ENCODE data around the gene GRAMD1B. TPM values are rescaled to one million over a fixed set of nuclear protein-coding genes. Genes with fewer than 3 reads are reported as not detected.

GRAMD1B gene
- total RNA-seq, 2 donors from 2014 or later: 2.1 to 5.7 TPM

GRCh38 chr11:123607781-123608180 lies 177.7 kb downstream of the GRAMD1B start:
- DNase-seq (ENCODE audit: low spot score): no peak
- Histone ChIP-seq H3K36me3 (no peaks in the 10 kb centered on the region), H3K27me3 (replicated peaks; ENCODE audit: insufficient read depth) (no peaks in the 10 kb centered on the region), H3K4me1 (ENCODE audit: control insufficient read depth in 1 of 2, low read depth in 2 of 2) (no peaks in the 10 kb centered on the region), H3K4me3 (no peak overlapping the region), H3K9me3 (no peaks in the 10 kb centered on the region), H3K27ac (no peak overlapping the region)
- ATAC-seq (ENCODE audit: insufficient number of reproducible peaks, low FRiP score, low read depth): no peak
- no peak for TF ChIP-seq CTCF (IDR thresholded peaks at IDR 0.05)

GRCh38 chr11:123608371-123608770 lies 178.3 kb downstream of the GRAMD1B start:
- ATAC-seq (ENCODE audit: insufficient number of reproducible peaks, low FRiP score, low read depth) (no peak), DNase-seq (ENCODE audit: low spot score) (no peak)
- H3K36me3 ChIP-seq: no peaks in the 10 kb centered on the region

GRCh38 chr11:123608945-123609344 lies 178.9 kb downstream of the GRAMD1B start:
- H3K27me3 ChIP-seq (replicated peaks; ENCODE audit: insufficient read depth): no peaks in the 10 kb centered on the region
- no peak for TF ChIP-seq CTCF (IDR thresholded peaks at IDR 0.05)
- no peaks in the 10 kb centered on the region for H3K36me3 ChIP-seq
- H3K9me3 ChIP-seq: no peaks in the 10 kb centered on the region
- DNase-seq (ENCODE audit: low spot score) (no peak), ATAC-seq (ENCODE audit: insufficient number of reproducible peaks, low FRiP score, low read depth) (no peak)
- no peak overlapping the region for H3K4me3 ChIP-seq
- no peak overlapping the region for H3K27ac ChIP-seq
- no peaks in the 10 kb centered on the region for H3K4me1 ChIP-seq (ENCODE audit: control insufficient read depth in 1 of 2, low read depth in 2 of 2)

More at GRCh38 chr11:123608371-123608770, 178.3 kb downstream of the GRAMD1B start:
- no peaks in the 10 kb centered on the region for H3K9me3 ChIP-seq
- no peak for TF ChIP-seq CTCF (IDR thresholded peaks at IDR 0.05)
- H3K27me3 ChIP-seq (replicated peaks; ENCODE audit: insufficient read depth): no peaks in the 10 kb centered on the region
- H3K27ac ChIP-seq: no peak overlapping the region
- H3K4me3 ChIP-seq: no peak overlapping the region
- H3K4me1 ChIP-seq (ENCODE audit: control insufficient read depth in 1 of 2, low read depth in 2 of 2): no peaks in the 10 kb centered on the region

GRCh38 chr11:123611698-123612097 lies 181.6 kb downstream of the GRAMD1B start:
- Histone ChIP-seq H3K27me3 (replicated peaks; ENCODE audit: insufficient read depth) (no peaks in the 10 kb centered on the region), H3K4me3 (no peak overlapping the region), H3K4me1 (ENCODE audit: control insufficient read depth in 1 of 2, low read depth in 2 of 2) (no peaks in the 10 kb centered on the region), H3K9me3 (no peaks in the 10 kb centered on the region), H3K36me3 (no peaks in the 10 kb centered on the region), H3K27ac (no peak overlapping the region)
- no peak for TF ChIP-seq CTCF (IDR thresholded peaks at IDR 0.05)
- ATAC-seq (ENCODE audit: insufficient number of reproducible peaks, low FRiP score, low read depth): no peak
- DNase-seq (ENCODE audit: low spot score): no peak

GRCh38 chr11:123616505-123617198 lies 186.6 kb downstream of the GRAMD1B start:
- TF ChIP-seq CTCF (IDR thresholded peaks at IDR 0.05): no peak
- H3K4me1 ChIP-seq (ENCODE audit: control insufficient read depth in 1 of 2, low read depth in 2 of 2): no peaks in the 10 kb centered on the region
- H3K27me3 ChIP-seq (replicated peaks; ENCODE audit: insufficient read depth): no peaks in the 10 kb centered on the region
- no peak for DNase-seq (ENCODE audit: low spot score)
- no peak overlapping the region for H3K4me3 ChIP-seq
- no peak overlapping the region for H3K27ac ChIP-seq
- H3K9me3 ChIP-seq: no peaks in the 10 kb centered on the region
- no peaks in the 10 kb centered on the region for H3K36me3 ChIP-seq
- no peak for ATAC-seq (ENCODE audit: insufficient number of reproducible peaks, low FRiP score, low read depth)
